IPS-18a (cell line): ENCODE measurements around the gene PTPRN2.

ENCODE experiments used
- H3K27ac ChIP-seq: one replicate; pipeline ENCODE4 v1.5.1; 2013; ENCODE audit warnings: low read length
- H3K27me3 ChIP-seq: one replicate; pipeline ENCODE4 v1.6.1; 2013; ENCODE audit warnings: mild to moderate bottlenecking, low read length; ENCODE audit not compliant: control insufficient read depth, insufficient read depth
- H3K36me3 ChIP-seq: one replicate; pipeline ENCODE4 v1.6.1; 2013; ENCODE audit warnings: low read depth, low read length; ENCODE audit not compliant: control insufficient read depth
- H3K4me1 ChIP-seq: one replicate; pipeline ENCODE4 v1.6.1; 2013; ENCODE audit warnings: low read depth, low read length; ENCODE audit not compliant: control insufficient read depth
- H3K4me3 ChIP-seq: one replicate; pipeline ENCODE4 v1.5.1; 2013; ENCODE audit warnings: low read length
- H3K9ac ChIP-seq: one replicate; pipeline ENCODE4 v1.6.1; 2013; ENCODE audit warnings: mild to moderate bottlenecking, low read length, moderate library complexity
- H3K9me3 ChIP-seq: one replicate; pipeline ENCODE4 v1.6.1; 2013; ENCODE audit warnings: low read depth, low read length; ENCODE audit not compliant: control insufficient read depth

Gene PTPRN2

DNA sequence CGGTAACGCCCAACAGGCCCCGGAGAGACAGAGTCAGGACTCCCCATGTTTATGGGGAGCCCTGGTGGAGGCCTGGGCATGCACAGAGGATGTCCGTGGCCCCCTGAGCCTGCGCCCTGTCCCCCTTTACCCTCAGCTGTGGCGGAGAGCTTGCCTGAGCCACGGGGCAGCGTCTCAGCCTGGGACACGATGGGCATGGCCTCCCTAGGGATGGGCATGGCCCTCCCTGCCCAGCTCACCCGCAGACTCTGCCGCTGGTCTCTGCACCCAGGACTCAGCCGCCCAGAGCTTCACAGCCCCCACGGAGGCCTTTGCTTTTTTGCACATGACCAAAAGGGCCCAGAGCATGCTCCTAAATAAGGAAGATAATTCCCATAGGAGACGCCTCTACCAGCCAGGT lies 394.2 kb downstream of the PTPRN2 start:
- no peaks in the 10 kb centered on the region for H3K9me3 ChIP-seq
- H3K36me3 ChIP-seq, result no peaks in the 10 kb centered on the region
- no peaks in the 10 kb centered on the region for H3K27me3 ChIP-seq
- H3K4me1 ChIP-seq, result no peaks in the 10 kb centered on the region
- H3K9ac ChIP-seq, result no peak overlapping the region
- H3K27ac ChIP-seq, result no peak overlapping the region
- no peak overlapping the region for H3K4me3 ChIP-seq

DNA sequence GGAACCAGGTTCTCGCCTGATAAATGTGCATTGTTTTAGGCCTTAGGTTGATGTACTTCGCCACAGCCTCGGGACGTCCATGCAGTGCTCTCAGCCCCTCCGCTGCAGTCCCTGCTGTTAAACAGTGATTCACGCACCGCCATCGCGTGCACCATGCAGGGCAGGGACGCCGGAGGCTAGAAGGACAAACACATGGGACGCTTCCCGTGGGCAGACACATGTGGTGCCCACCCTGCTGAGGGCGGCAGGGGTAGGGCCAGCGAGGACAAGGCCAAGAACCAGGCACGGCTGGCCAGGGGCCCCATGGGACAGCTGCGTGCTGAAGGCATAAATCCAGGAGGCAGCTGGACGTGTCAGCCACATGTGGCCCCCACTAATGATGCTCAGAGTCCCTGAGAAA lies 394.7 kb downstream of the PTPRN2 start:
- Histone ChIP-seq H3K27ac (no peak overlapping the region), H3K9me3 (no peaks in the 10 kb centered on the region), H3K4me3 (no peak overlapping the region), H3K36me3 (no peaks in the 10 kb centered on the region), H3K9ac (no peak overlapping the region), H3K27me3 (no peaks in the 10 kb centered on the region), H3K4me1 (no peaks in the 10 kb centered on the region)

GRCh38 chr7:158192184-158192835 lies 395.3 kb downstream of the PTPRN2 start:
- Histone ChIP-seq H3K4me3 (no peak overlapping the region), H3K27me3 (no peaks in the 10 kb centered on the region), H3K27ac (no peak overlapping the region), H3K4me1 (no peaks in the 10 kb centered on the region), H3K36me3 (no peaks in the 10 kb centered on the region), H3K9ac (no peak overlapping the region), H3K9me3 (no peaks in the 10 kb centered on the region)

- Histone ChIP-seq H3K9ac (no peak overlapping the region), H3K36me3 (no peaks in the 10 kb centered on the region), H3K9me3 (no peaks in the 10 kb centered on the region), H3K27ac (no peak overlapping the region), H3K27me3 (no peaks in the 10 kb centered on the region), H3K4me1 (no peaks in the 10 kb centered on the region), H3K4me3 (no peak overlapping the region)
Observed at GRCh38 chr7:158191671-158192070, 396.0 kb downstream of the PTPRN2 start.

- H3K27ac ChIP-seq, result no peak overlapping the region
- H3K36me3 ChIP-seq, result no peaks in the 10 kb centered on the region
- H3K9ac ChIP-seq, result no peak overlapping the region
- no peaks in the 10 kb centered on the region for H3K4me1 ChIP-seq
- no peaks in the 10 kb centered on the region for H3K27me3 ChIP-seq
- H3K9me3 ChIP-seq, result no peaks in the 10 kb centered on the region
- no peak overlapping the region for H3K4me3 ChIP-seq
Observed at GRCh38 chr7:158190756-158191155, 396.9 kb downstream of the PTPRN2 start.

GRCh38 chr7:158188676-158189075 lies 398.9 kb downstream of the PTPRN2 start:
- no peaks in the 10 kb centered on the region for H3K27me3 ChIP-seq
- H3K4me3 ChIP-seq, result no peak overlapping the region
- no peak overlapping the region for H3K27ac ChIP-seq
- no peaks in the 10 kb centered on the region for H3K9me3 ChIP-seq
- H3K36me3 ChIP-seq, result no peaks in the 10 kb centered on the region
- no peaks in the 10 kb centered on the region for H3K4me1 ChIP-seq
- no peak overlapping the region for H3K9ac ChIP-seq

DNA sequence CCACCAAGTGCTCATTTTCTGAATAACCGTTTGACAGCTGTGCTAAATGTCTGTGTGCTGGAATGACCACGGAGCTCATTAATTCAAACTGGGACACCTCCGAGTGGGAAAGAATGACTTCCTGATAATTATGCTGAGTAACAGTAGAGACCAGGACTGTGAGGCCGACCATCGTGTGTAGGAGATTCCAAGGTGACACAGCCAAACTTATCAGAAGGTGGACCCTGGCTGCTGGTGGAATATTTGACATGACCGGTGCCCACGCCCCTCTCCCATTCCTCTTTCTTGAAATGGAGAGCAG lies 400.0 kb downstream of the PTPRN2 start:
- Histone ChIP-seq H3K4me3 (no peak overlapping the region), H3K27me3 (no peaks in the 10 kb centered on the region), H3K9me3 (no peaks in the 10 kb centered on the region)

GRCh38 chr7:158186864-158187693 lies 400.5 kb downstream of the PTPRN2 start:
- H3K9ac ChIP-seq, result no peak overlapping the region
- H3K4me3 ChIP-seq, result no peak overlapping the region
- no peaks in the 10 kb centered on the region for H3K36me3 ChIP-seq
- no peak overlapping the region for H3K27ac ChIP-seq
- no peaks in the 10 kb centered on the region for H3K27me3 ChIP-seq
- no peaks in the 10 kb centered on the region for H3K4me1 ChIP-seq
- no peaks in the 10 kb centered on the region for H3K9me3 ChIP-seq

More for the DNA sequence above, 400.0 kb downstream of the PTPRN2 start:
- no peak overlapping the region for H3K9ac ChIP-seq
- no peaks in the 10 kb centered on the region for H3K36me3 ChIP-seq
- H3K4me1 ChIP-seq, result no peaks in the 10 kb centered on the region
- H3K27ac ChIP-seq, result no peak overlapping the region

- H3K27ac ChIP-seq, result no peak overlapping the region
- H3K9ac ChIP-seq, result no peak overlapping the region
- no peak overlapping the region for H3K4me3 ChIP-seq
- H3K4me1 ChIP-seq, result no peaks in the 10 kb centered on the region
- H3K27me3 ChIP-seq, result no peaks in the 10 kb centered on the region
- H3K36me3 ChIP-seq, result no peaks in the 10 kb centered on the region
- no peaks in the 10 kb centered on the region for H3K9me3 ChIP-seq
Observed at GRCh38 chr7:158186406-158186805, 401.2 kb downstream of the PTPRN2 start.

DNA sequence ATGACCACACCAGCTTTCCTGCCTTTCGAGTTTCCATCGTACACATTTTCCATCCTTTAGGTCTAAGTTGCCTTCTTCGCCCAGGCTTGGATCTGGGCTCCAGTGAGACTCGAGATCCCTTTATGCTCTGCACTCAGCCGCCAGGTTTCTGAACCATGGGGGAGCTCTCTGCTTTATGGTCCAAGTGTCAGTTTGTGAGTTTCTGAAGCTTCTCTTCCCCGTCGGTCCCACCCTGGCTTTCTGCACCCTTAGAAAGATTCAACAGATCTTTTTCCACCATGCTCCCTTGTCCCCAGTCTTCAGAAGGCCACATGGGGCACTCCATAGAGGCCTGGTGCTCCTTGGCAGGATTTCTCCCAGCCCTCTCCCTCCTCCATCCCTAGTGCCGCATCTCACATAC lies 402.0 kb downstream of the PTPRN2 start:
- Histone ChIP-seq H3K4me3 (no peak overlapping the region), H3K27ac (no peak overlapping the region), H3K4me1 (no peaks in the 10 kb centered on the region), H3K27me3 (no peaks in the 10 kb centered on the region), H3K9me3 (no peaks in the 10 kb centered on the region), H3K9ac (no peak overlapping the region), H3K36me3 (no peaks in the 10 kb centered on the region)

GRCh38 chr7:158183431-158183830 lies 404.2 kb downstream of the PTPRN2 start:
- Histone ChIP-seq H3K27ac (no peak overlapping the region), H3K4me3 (no peak overlapping the region), H3K9ac (no peak overlapping the region), H3K4me1 (no peaks in the 10 kb centered on the region), H3K36me3 (no peaks in the 10 kb centered on the region), H3K27me3 (no peaks in the 10 kb centered on the region), H3K9me3 (no peaks in the 10 kb centered on the region)

GRCh38 chr7:158176561-158177173 lies 411.0 kb downstream of the PTPRN2 start:
- no peak overlapping the region for H3K27ac ChIP-seq
- no peak overlapping the region for H3K4me3 ChIP-seq
- H3K36me3 ChIP-seq, result no peaks in the 10 kb centered on the region
- no peaks in the 10 kb centered on the region for H3K9me3 ChIP-seq
- H3K9ac ChIP-seq, result no peak overlapping the region
- no peaks in the 10 kb centered on the region for H3K4me1 ChIP-seq
- H3K27me3 ChIP-seq, result no peaks in the 10 kb centered on the region
